Caco-2 (cell line): ENCODE measurements around the gene PMM1. TPM values are rescaled to one million over a fixed set of nuclear protein-coding genes. Genes with fewer than 3 reads are reported as not detected.
"Not testable (repeated sequence)": the region's sequence is repeated elsewhere in the genome, so short reads cannot be mapped to it uniquely, and the experiment has no call there.

Source experiments
- BruUV-seq: library from RNA; stranded (reverse); fragments of 400-500 nt; replicated peaks from 2 replicates; lab custom pipeline; 2021; lab: Mats Ljungman, UMichigan
- CTCF ChIA-PET: fragments of 300-600 bp; sonication (Branson Sonifier 250); formaldehyde crosslinking; loops from one replicate; lab custom pipeline; 2022; ENCODE audit warnings: antibody characterized with exemption; lab: Charles Lee
- POLR2A ChIA-PET: fragments of 300-600 bp; sonication (Branson Sonifier 250); formaldehyde crosslinking; loops from one replicate; lab custom pipeline; 2022; ENCODE audit warnings: antibody characterized with exemption; lab: Charles Lee
- DNase-seq, 2 experiments: peaks; one replicate each; pipeline versions ENCODE4 v3.0.0 to v3.0.0-alpha.2; 2020 to 2022
- H3K27me3 ChIP-seq: replicated peaks from 2 replicates; pipeline ENCODE4 v1.6.0; 2011; ENCODE audit warnings: low read length; ENCODE audit not compliant: control insufficient read depth, insufficient read depth
- H3K36me3 ChIP-seq: 2 replicates; pipeline ENCODE4 v1.5.1; 2011; ENCODE audit warnings: low read length; ENCODE audit not compliant: control insufficient read depth, insufficient read depth
- H3K4me1 ChIP-seq: fragments of 250-450 bp; sonication (Bioruptor Pico); 2 replicates; pipeline ENCODE4 v1.5.1; 2020; ENCODE audit warnings: mild to moderate bottlenecking
- H3K4me3 ChIP-seq: 2 replicates; pipeline ENCODE4 v1.5.1; 2011; ENCODE audit warnings: low read depth, mild to moderate bottlenecking, control low read depth, low read length
- H3K9me3 ChIP-seq: fragments of 250-450 bp; sonication (Bioruptor Pico); 2 replicates; pipeline ENCODE4 v1.5.1; 2020; ENCODE audit warnings: mild to moderate bottlenecking, moderate library complexity
- H3K27ac Mint-ChIP-seq: one replicate; pipeline ENCODE4 v1.8.0; 2022; ENCODE audit warnings: mixed read lengths; ENCODE audit not compliant: unreplicated experiment
- H3K27me3 Mint-ChIP-seq: one replicate; pipeline ENCODE4 v1.8.0; 2022; ENCODE audit warnings: mixed read lengths; ENCODE audit not compliant: insufficient read depth, unreplicated experiment
- H3K36me3 Mint-ChIP-seq: one replicate; pipeline ENCODE4 v1.8.0; 2022; ENCODE audit warnings: mild to moderate bottlenecking, mixed read lengths; ENCODE audit not compliant: insufficient read depth, unreplicated experiment
- H3K4me1 Mint-ChIP-seq: one replicate; pipeline ENCODE4 v1.8.0; 2022; ENCODE audit warnings: low read depth, mixed read lengths; ENCODE audit not compliant: unreplicated experiment
- H3K4me3 Mint-ChIP-seq: one replicate; pipeline ENCODE4 v1.8.0; 2022; ENCODE audit warnings: mild to moderate bottlenecking, moderate library complexity, mixed read lengths; ENCODE audit not compliant: unreplicated experiment
- H3K9me3 Mint-ChIP-seq: one replicate; pipeline ENCODE4 v1.8.0; 2022; ENCODE audit warnings: mixed read lengths; ENCODE audit not compliant: unreplicated experiment
- intact Hi-C: fragments of 100-400 bp; cut with micrococcal nuclease; formaldehyde crosslinking; loops from one replicate; pipeline ENCODE4 v1.10.0; 2022; ENCODE audit not compliant: unreplicated experiment
- total RNA-seq: library from RNA; stranded (reverse); gene quantifications from 2 replicates; pipeline ENCODE4 v1.2.3, GENCODE V29; 2022
- TF ChIP-seq, protein P1 (sequence below), 2 experiments: fragments of 200-600 bp in 1 of 2; IDR thresholded peaks; 1 replicate in 1 of 2; 2 replicates in 1 of 2; pipeline versions ENCODE4 v1.5.1 to v1.8.0; 2011 to 2022; ENCODE audit warnings: antibody characterized with exemption in 1 of 2, control low read depth in 1 of 2, inconsistent platforms in 1 of 2, low read depth in 1 of 2, low read length in 1 of 2, mild to moderate bottlenecking in 1 of 2, moderate library complexity in 1 of 2; ENCODE audit not compliant: insufficient read depth in 1 of 2, severe bottlenecking in 1 of 2, unreplicated experiment in 1 of 2

Gene PMM1
- total RNA-seq, 1 experiment from 2014 or later, result 29.6 TPM

GRCh38 chr22:41595703-41596102, 6.1 kb upstream of the PMM1 start:
- Histone ChIP-seq H3K4me1 (no peaks in the 10 kb centered on the region), H3K9me3 (no peaks in the 10 kb centered on the region), H3K4me3 (no peak overlapping the region), H3K27me3 (no peaks in the 10 kb centered on the region), H3K36me3 (no peaks in the 10 kb centered on the region; the same call in 1 of the 2 replicates)
- intact Hi-C loops, result no loop called here
- H3K36me3 Mint-ChIP-seq, result peaks cover 13% of the 10 kb centered on the region
- H3K9me3 Mint-ChIP-seq, result no peaks in the 10 kb centered on the region
- H3K27me3 Mint-ChIP-seq, result no peaks in the 10 kb centered on the region
- H3K4me3 Mint-ChIP-seq, result no peak overlapping the region
- ChIA-PET POLR2A (no interaction called here), CTCF (no interaction called here)
- H3K27ac Mint-ChIP-seq, result peak overlapping the region; percentile 9
- DNase-seq, result no peak
- TF ChIP-seq, protein P1, sequence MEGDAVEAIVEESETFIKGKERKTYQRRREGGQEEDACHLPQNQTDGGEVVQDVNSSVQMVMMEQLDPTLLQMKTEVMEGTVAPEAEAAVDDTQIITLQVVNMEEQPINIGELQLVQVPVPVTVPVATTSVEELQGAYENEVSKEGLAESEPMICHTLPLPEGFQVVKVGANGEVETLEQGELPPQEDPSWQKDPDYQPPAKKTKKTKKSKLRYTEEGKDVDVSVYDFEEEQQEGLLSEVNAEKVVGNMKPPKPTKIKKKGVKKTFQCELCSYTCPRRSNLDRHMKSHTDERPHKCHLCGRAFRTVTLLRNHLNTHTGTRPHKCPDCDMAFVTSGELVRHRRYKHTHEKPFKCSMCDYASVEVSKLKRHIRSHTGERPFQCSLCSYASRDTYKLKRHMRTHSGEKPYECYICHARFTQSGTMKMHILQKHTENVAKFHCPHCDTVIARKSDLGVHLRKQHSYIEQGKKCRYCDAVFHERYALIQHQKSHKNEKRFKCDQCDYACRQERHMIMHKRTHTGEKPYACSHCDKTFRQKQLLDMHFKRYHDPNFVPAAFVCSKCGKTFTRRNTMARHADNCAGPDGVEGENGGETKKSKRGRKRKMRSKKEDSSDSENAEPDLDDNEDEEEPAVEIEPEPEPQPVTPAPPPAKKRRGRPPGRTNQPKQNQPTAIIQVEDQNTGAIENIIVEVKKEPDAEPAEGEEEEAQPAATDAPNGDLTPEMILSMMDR (IDR thresholded peaks at IDR 0.05; ENCODE audit: insufficient read depth in 1 of 2, low read depth in 1 of 2, low read length in 1 of 2, severe bottlenecking in 1 of 2, unreplicated experiment in 1 of 2), result no peak
- H3K4me1 Mint-ChIP-seq, result peaks cover 6% of the 10 kb centered on the region
- TSS peak; percentile 3 for BruUV-seq

DNA sequence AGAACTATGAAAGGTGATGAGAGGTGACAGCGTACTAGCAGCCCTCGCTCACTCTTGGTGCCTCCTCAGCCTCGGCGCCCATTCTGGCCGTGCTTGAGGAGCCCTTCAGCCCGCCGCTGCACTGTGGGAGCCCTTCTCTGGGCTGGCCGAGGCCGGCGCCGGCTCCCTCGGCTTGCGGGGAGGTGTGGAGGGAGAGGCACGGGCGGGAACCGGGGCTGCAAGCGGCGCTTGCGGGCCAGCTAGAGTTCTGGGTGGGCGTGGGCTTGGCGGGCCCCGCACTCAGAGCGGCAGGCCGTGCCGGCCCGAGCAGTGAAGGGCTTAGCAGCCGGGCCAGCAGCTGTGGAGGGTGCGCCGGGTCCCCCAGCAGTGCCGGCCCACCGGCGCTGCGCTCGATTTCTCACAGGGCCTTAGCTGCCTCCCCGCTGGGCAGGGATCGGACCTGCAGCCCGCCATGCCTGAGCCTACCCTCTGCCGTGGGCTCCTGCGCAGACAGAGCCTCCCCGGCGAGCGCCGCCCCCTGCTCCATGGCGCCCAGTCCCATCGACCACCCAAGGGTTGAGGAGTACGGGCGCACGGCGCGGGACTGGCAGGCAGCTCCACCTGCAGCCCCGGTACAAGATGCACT, 3.8 kb upstream of the PMM1 start:
- H3K4me1 Mint-ChIP-seq, H3K27me3 ChIP-seq, H3K4me1 ChIP-seq, POLR2A ChIA-PET, DNase-seq, H3K27me3 Mint-ChIP-seq, H3K36me3 ChIP-seq, BruUV-seq, H3K9me3 Mint-ChIP-seq, H3K4me3 Mint-ChIP-seq, H3K27ac Mint-ChIP-seq, H3K4me3 ChIP-seq, H3K9me3 ChIP-seq, intact Hi-C loops: not testable (repeated sequence)
- CTCF ChIA-PET, result interaction anchor here (1.1 kb wide), 1 partner anchor 16 kb away, joined by 3 read pairs; no protein-coding TSS in a partner anchor
- peaks cover 21% of the 10 kb centered on the region for H3K36me3 Mint-ChIP-seq

GRCh38 chr22:41587347-41587723, 2.3 kb downstream of the PMM1 start:
- H3K4me1 ChIP-seq, result peaks cover 17% of the 10 kb centered on the region
- TF ChIP-seq, protein P1 (IDR thresholded peaks at IDR 0.05; ENCODE audit: insufficient read depth in 1 of 2, low read depth in 1 of 2, low read length in 1 of 2, severe bottlenecking in 1 of 2, unreplicated experiment in 1 of 2), result no peak
- intact Hi-C loops, result loop anchor here (10.0 kb wide), 1 partner anchor 487 kb away; the partner anchor contains the start of genes NAGA, PHETA2 and SMDT1
- H3K9me3 ChIP-seq, result no peaks in the 10 kb centered on the region
- Mint-ChIP-seq H3K27ac (peak overlapping the region; percentile 35), H3K4me1 (no peaks in the 10 kb centered on the region), H3K36me3 (peaks cover 9% of the 10 kb centered on the region), H3K4me3 (no peak overlapping the region), H3K27me3 (no peaks in the 10 kb centered on the region), H3K9me3 (no peaks in the 10 kb centered on the region)
- no peaks in the 10 kb centered on the region; the same call in 1 of the 2 replicates for H3K36me3 ChIP-seq
- DNase-seq, result no peak
- no peaks in the 10 kb centered on the region for H3K27me3 ChIP-seq
- CTCF ChIA-PET, result no interaction called here
- no TSS peak for BruUV-seq
- POLR2A ChIA-PET, result interaction anchor here (0.6 kb wide), 1 partner anchor 54 kb away, joined by 3 read pairs; no protein-coding TSS in a partner anchor
- H3K4me3 ChIP-seq, result no peak overlapping the region
